Retina (tissue), 1 donor: ENCODE measurements around the gene FCHO1.
"Not testable (repeated sequence)": the region's sequence is repeated elsewhere in the genome, so short reads cannot be mapped to it uniquely, and the experiment has no call there.

Source experiments
- DNase-seq: peaks from one replicate; pipeline ENCODE4 v3.0.0-alpha.2; 2016

FCHO1 gene

GRCh38 chr19:17764348-17764747 is 13.1 kb downstream of the FCHO1 start:
- DNase-seq, result no peak

- DNase-seq, result no peak
Measured at GRCh38 chr19:17765069-17765618, 13.9 kb downstream of the FCHO1 start.

DNA sequence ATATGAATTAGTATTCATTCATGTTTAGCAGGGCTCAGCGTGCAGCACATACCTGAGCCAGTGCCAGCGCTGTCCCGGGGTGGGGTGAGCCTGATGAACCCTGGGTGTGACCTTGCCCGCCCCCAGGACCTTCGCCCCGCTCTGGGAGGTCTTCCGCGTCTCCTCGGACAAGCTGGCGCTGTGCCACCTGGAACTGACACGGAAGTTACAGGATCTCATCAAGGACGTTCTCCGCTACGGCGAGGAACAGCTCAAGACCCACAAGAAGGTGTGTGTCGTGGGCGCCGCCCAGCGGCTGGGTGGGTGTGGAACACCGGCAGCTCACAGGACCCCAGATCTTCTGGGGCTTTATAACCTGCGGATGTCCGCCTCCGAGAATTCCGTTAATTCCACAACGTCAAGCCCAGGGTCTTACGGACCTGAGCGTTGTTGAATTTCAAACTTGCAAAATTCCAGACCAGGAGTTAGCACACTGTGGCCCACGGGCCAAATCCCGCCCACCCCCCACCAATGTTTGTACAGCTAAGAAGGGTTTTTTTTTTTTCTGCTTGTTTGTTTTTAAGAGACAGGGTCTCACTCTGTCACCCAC is 15.4 kb downstream of the FCHO1 start:
- peak; percentile 74 for DNase-seq

GRCh38 chr19:17767559-17767958 is 16.3 kb downstream of the FCHO1 start:
- DNase-seq, result no peak

GRCh38 chr19:17770613-17771012 is 19.3 kb downstream of the FCHO1 start:
- no peak for DNase-seq

DNA sequence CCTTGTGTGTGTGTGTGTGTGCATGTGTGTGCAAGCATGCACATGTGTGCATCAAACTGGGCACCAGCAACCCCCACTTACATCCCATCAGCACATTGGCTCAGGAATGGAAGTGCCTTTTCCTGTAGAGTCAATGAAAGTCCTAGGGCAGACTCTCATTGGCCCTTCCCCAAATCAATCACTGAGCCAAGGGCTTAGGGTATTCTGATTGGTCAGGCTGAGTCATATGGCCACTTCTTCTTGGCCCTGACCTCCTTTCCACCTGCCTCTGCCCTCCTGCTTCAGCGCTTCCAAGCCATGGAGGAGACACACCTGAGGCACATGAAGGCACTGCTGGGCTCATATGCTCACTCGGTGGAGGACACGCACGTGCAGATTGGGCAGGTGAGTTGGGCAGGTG is 20.9 kb downstream of the FCHO1 start:
- DNase-seq, result no peak

GRCh38 chr19:17775245-17775927 is 24.1 kb downstream of the FCHO1 start:
- DNase-seq, result no peak

DNA sequence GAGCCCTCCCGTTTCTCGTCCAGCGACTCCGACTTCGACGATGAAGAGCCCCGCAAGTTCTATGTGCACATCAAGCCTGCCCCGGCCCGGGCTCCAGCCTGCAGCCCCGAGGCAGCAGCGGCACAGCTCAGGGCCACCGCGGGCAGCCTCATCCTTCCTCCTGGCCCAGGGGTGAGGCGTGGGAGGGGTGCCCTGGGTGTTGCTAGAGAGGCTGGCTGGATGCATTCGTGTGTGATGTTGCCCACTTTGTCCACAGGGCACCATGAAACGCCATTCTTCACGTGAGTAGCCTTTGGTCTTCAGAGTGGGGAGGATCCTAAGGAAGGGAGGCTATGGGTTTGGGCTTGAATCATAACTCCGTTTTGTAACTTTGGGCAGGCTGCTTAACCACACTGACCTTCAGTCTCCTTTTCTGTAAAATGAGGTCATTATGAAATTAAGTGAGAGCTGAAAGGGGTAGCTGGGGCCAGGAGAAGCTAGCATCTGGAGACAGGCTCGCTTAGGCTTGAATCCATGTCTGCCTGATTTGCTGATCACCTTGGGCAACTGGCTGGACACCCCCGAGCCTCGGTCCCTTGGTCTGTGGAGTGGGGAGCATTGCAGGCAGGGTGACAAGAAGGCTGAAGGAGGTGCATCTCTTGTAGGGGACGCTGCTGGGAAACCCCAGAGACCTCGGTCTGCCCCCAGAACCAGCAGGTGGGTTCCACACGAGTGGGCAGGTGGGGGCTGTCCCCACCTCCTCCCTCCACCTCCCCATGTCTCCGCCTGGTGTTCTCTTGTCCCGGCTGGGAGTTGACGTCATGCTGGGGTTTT is 24.9 kb downstream of the FCHO1 start:
- no peak for DNase-seq

GRCh38 chr19:17777840-17778239 is 26.6 kb downstream of the FCHO1 start:
- not testable (repeated sequence) for DNase-seq

GRCh38 chr19:17778251-17778967 is 27.1 kb downstream of the FCHO1 start:
- no peak for DNase-seq

DNA sequence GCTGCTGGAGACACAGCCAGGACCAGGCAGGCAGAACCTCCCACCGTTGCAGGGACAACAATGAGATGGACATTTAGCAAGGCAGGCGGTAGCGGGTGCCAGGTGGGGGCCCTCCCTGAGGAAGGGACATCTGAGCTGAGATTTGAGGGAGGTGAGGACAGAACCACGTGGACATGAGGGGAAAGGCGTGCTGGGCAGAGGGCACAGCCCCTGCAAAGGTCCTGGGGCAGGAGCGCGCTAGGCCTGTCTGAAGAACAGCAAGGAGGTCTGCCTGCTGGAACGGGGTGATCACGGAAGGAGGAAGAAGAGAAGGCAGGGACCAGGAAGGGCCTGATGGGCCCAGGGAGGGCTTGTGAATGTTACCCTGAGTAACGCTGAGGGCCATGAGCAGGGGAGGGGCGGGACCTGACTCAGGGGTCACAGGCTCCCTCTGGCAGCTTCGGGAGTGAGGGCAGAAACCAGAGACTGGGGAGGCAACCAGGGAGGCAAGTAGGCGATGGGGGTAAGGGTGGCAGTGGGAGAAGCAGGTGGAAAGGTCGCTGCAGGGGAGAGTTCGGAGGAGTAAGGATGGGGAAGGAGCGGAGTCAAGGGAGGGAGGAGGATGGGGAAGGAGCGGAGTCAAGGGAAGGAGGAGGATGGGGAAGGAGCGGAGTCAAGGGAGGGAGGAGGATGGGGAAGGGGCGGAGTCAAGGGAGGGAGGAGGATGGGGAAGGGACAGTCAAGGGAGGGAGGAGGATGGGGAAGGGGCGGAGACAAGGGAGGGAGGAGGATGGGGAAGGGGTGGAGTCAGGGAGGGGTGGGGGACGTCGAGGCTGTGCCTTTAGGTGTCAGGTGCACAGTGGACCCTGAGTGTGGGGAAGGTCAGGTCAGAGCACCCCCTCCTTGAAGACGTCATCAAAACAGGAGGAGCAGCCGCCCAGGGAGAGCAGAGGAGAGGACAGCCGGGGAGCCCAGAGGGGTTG is 28.0 kb downstream of the FCHO1 start:
- DNase-seq, result no peak

GRCh38 chr19:17780781-17781180 is 29.5 kb downstream of the FCHO1 start:
- no peak for DNase-seq

GRCh38 chr19:17783721-17784120 is 32.4 kb downstream of the FCHO1 start:
- not testable (repeated sequence) for DNase-seq

- peak; percentile 78 for DNase-seq
Measured at GRCh38 chr19:17784201-17785008, 33.1 kb downstream of the FCHO1 start.

- DNase-seq, result no peak
Measured at GRCh38 chr19:17787274-17787913, 36.1 kb downstream of the FCHO1 start.

GRCh38 chr19:17788632-17789031 is 37.4 kb downstream of the FCHO1 start:
- DNase-seq, result no peak

DNA sequence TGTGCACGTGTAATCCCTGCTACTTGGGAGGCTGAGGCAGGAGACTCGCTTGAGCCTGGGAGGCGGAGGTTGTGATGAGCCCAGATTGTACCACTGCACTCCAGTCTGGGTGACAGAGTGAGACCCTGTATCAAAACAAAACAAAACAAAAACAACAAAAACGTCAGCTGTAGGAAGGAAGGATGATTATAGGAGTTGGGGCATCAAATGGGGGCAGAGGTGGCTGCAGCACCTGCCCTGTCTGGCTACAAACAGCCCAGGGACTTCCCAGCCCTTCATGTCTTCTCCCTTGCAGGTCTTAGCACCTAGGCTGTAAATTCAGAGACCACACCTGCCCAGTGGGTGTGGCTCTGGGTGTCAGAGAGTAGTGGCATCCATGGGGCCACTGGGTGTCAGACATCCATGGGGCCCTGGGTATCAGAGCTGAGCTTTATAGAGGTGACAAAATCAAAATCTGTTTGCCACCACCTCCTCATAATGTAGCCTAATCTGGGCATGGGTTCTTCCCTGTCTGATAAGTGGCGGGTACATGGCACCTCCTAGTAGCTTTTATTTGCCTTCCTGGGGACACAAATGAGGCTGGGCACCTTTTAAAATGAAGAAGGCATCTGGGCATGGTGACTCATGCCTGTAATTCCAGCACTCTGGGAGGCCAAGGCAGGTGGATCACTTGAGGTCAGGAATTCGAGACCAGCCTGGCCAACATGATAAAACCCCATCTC is 38.9 kb downstream of the FCHO1 start:
- DNase-seq, result no peak

GRCh38 chr19:17794412-17794730 is 43.1 kb downstream of the FCHO1 start:
- DNase-seq, result no peak

GRCh38 chr19:17794731-17795494 is 43.6 kb downstream of the FCHO1 start, which contains the start of gene B3GNT3:
B3GNT3 (plus strand) TSS chr19:17795138; CDS start chr19:17807808, 12,670 bp downstream.
- DNase-seq, result no peak
